GM12865 (cell line): ENCODE data around the gene HINT1.

Experiments
- DNase-seq: peaks from one replicate; pipeline ENCODE4 v3.0.0; 2010; ENCODE audit warnings: low read depth
- H3K4me3 ChIP-seq: 2 replicates; pipeline ENCODE4 v1.5.1; 2011; ENCODE audit warnings: mild to moderate bottlenecking, low read depth, low read length, control low read depth
- CTCF ChIP-seq: IDR thresholded peaks from 2 replicates; pipeline ENCODE4 v1.5.1; 2011; ENCODE audit warnings: low read length, control low read depth, low read depth, inconsistent platforms; ENCODE audit not compliant: insufficient read depth; ENCODE audit errors: missing control alignments

The HINT1 gene

GRCh38 chr5:131206772-131207171 lies 41.7 kb upstream of the HINT1 start:
- H3K4me3 ChIP-seq: no peak overlapping the region
- no peak for DNase-seq
- TF ChIP-seq CTCF: no peak

GRCh38 chr5:131206061-131206460 lies 41.0 kb upstream of the HINT1 start:
- H3K4me3 ChIP-seq: no peak overlapping the region
- no peak for TF ChIP-seq CTCF
- no peak for DNase-seq

GRCh38 chr5:131204964-131205363 lies 39.9 kb upstream of the HINT1 start:
- no peak for TF ChIP-seq CTCF
- DNase-seq: no peak
- no peak overlapping the region for H3K4me3 ChIP-seq

- DNase-seq: no peak
- TF ChIP-seq CTCF: no peak
- no peak overlapping the region for H3K4me3 ChIP-seq
Measured at GRCh38 chr5:131200560-131200959, 35.5 kb upstream of the HINT1 start.

GRCh38 chr5:131198625-131199024 lies 33.6 kb upstream of the HINT1 start:
- no peak for TF ChIP-seq CTCF
- DNase-seq: no peak
- H3K4me3 ChIP-seq: no peak overlapping the region

GRCh38 chr5:131196331-131196730 lies 31.3 kb upstream of the HINT1 start:
- no peak overlapping the region for H3K4me3 ChIP-seq
- no peak for DNase-seq
- TF ChIP-seq CTCF: no peak

- no peak overlapping the region for H3K4me3 ChIP-seq
- no peak for DNase-seq
- TF ChIP-seq CTCF: no peak
Measured at GRCh38 chr5:131195696-131196095, 30.6 kb upstream of the HINT1 start.
